Lower lobe of right lung (tissue), 2 donors: ENCODE results near the gene KDM6A. TPM values are rescaled to one million over a fixed set of nuclear protein-coding genes. Genes with fewer than 3 reads are reported as not detected.
"Not testable (repeated sequence)": the region's sequence is repeated elsewhere in the genome, so short reads cannot be mapped to it uniquely, and the experiment has no call there.

Experiments used
- ATAC-seq, 2 donors: fragments of 200-7000 bp; cut with Tn5 transposase; one replicate each; pipeline ENCODE4 v1.9.1; 2020 to 2022; ENCODE audit warnings: mild to moderate bottlenecking in 2 of 2, moderate library complexity in 2 of 2
- DNase-seq: peaks from one replicate; pipeline ENCODE4 v3.0.0-alpha.2; 2020
- H3K27ac ChIP-seq: fragments of 200-600 bp; one replicate; pipeline ENCODE4 v1.8.0; 2022
- H3K27me3 ChIP-seq: fragments of 200-600 bp; one replicate; pipeline ENCODE4 v1.8.0; 2022; ENCODE audit warnings: low read depth
- H3K36me3 ChIP-seq: fragments of 200-600 bp; one replicate; pipeline ENCODE4 v1.8.0; 2022; ENCODE audit warnings: mild to moderate bottlenecking
- H3K4me1 ChIP-seq: fragments of 200-600 bp; one replicate; pipeline ENCODE4 v1.8.0; 2022
- H3K4me3 ChIP-seq: fragments of 200-600 bp; one replicate; pipeline ENCODE4 v1.8.0; 2022; ENCODE audit warnings: mild to moderate bottlenecking
- H3K9me3 ChIP-seq: fragments of 200-600 bp; one replicate; pipeline ENCODE4 v1.8.0; 2022
- intact Hi-C: fragments of 100-400 bp; cut with DNase I; formaldehyde crosslinking; loops from one replicate; pipeline ENCODE4 v1.11.0; 2022
- total RNA-seq: library from RNA; stranded (reverse); fragmentation: NEBNext Ultra II Directional; extraction: Animal tissue kit (Norgen Biotek cat#: 25700); gene quantifications from one replicate; pipeline ENCODE4 v1.2.1, GENCODE V29; 2021
- TF ChIP-seq, protein P1 (sequence below): fragments of 200-600 bp; IDR thresholded peaks from one replicate; pipeline ENCODE4 v1.8.0; 2022; ENCODE audit warnings: antibody characterized with exemption, mild to moderate bottlenecking
- donor health status: DM: no; HTN: yes; CAD: no; lungs with severe emphysema.

The KDM6A gene
- total RNA-seq, 1 donor from 2014 or later: 27.0 TPM

DNA sequence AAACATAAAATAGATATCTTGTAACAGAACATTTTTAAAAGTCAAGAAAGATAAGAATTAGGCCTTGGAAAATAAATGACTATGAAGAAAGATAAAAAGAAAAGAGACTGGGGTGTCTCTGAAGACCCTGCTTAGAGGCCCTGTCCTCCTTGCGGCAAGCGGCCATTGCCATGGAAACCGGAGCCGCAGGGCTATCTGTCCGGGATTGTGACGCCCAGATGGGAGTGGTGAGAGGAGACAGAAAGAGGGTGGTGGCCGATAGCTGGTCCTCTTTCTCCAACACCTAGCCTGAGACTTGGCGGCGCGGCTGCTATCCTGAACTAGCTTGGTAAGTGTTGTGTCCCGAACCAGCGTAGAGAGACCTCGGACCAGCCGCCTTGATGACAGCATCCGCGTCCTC is 29.2 kb upstream of the KDM6A start, which contains the start of gene DUSP21:
Gene DUSP21 (plus strand): TSS at position 269 of the 400 bp plus-strand sequence. CDS start 112 bp downstream, at position 381.
- intact Hi-C loops: no loop called here
- ATAC-seq (no peak), DNase-seq (no peak)
- Histone ChIP-seq H3K27me3 (no peaks in the 10 kb centered on the region), H3K36me3 (no peaks in the 10 kb centered on the region), H3K27ac (no peak within 1 kb of the TSS), H3K9me3 (no peaks in the 10 kb centered on the region), H3K4me3 (no peak within 1 kb of the TSS), H3K4me1 (no peaks in the 10 kb centered on the region)
- TF ChIP-seq, protein P1, sequence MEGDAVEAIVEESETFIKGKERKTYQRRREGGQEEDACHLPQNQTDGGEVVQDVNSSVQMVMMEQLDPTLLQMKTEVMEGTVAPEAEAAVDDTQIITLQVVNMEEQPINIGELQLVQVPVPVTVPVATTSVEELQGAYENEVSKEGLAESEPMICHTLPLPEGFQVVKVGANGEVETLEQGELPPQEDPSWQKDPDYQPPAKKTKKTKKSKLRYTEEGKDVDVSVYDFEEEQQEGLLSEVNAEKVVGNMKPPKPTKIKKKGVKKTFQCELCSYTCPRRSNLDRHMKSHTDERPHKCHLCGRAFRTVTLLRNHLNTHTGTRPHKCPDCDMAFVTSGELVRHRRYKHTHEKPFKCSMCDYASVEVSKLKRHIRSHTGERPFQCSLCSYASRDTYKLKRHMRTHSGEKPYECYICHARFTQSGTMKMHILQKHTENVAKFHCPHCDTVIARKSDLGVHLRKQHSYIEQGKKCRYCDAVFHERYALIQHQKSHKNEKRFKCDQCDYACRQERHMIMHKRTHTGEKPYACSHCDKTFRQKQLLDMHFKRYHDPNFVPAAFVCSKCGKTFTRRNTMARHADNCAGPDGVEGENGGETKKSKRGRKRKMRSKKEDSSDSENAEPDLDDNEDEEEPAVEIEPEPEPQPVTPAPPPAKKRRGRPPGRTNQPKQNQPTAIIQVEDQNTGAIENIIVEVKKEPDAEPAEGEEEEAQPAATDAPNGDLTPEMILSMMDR: no peak

DNA sequence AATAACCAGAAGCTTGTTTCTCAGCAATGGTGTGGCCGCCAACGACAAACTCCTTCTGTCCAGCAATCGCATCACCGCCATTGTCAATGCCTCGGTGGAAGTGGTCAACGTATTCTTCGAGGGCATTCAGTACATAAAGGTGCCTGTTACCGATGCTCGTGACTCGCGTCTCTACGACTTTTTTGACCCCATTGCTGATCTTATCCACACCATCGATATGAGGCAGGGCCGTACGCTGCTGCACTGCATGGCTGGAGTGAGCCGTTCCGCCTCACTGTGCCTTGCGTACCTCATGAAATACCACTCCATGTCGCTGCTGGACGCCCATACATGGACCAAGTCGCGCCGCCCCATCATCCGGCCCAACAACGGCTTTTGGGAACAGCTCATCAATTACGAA is 28.8 kb upstream of the KDM6A start:
- no peak for DNase-seq
- H3K4me3 ChIP-seq: no peak overlapping the region
- no peak for ATAC-seq
- intact Hi-C loops: no loop called here
- TF ChIP-seq, protein P1: no peak
- H3K27ac ChIP-seq: no peak overlapping the region
- H3K27me3 ChIP-seq: no peaks in the 10 kb centered on the region
- no peaks in the 10 kb centered on the region for H3K36me3 ChIP-seq
- H3K4me1 ChIP-seq: no peaks in the 10 kb centered on the region
- H3K9me3 ChIP-seq: no peaks in the 10 kb centered on the region

DNA sequence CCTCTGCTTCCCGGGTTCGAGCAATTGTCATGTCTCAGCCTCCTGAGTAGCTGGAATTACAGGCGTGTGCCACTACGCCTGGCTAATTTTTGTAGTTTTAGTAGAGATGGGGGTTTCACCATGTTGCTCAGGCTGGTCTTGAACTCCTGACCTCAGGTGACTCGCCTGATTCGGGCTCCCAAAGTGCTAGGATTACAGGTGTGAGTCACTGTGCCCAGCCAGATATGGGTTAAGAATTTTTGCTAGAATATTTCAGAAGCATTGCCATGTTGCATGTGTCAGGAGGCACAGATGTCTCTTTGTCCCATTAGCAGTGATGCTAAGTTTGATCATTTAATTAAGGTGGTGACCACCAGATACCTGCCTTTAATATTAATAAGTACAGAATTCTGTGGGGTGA is 22.1 kb upstream of the KDM6A start:
- DNase-seq, H3K27me3 ChIP-seq, H3K9me3 ChIP-seq, H3K27ac ChIP-seq, H3K4me1 ChIP-seq, ATAC-seq, H3K4me3 ChIP-seq, H3K36me3 ChIP-seq, intact Hi-C loops: not testable (repeated sequence)

DNA sequence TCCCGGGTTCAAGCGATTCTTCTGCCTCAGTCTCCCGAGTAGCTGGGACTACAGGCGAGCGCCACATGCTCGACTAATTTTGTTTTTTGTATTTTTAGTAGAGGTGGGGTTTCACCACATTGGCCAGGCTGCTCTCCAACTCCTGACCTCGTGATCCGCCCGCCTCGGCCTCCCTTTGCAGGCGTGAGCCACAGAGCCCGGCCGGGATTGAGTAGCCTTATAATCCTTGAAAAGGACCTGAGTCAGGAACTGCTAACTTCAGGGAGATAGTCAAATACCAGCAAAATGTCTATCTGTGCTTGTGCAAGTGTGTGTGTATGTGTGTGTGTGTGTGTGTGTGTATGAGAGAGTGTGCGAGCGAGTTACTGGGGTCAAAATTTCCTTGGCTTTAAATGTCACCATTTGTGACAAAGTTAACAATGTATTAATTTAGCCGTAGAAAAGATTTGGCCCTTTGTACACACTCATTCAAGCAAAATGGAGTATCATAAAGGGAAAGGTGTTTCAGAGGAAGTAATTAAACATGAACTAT is 1.8 kb upstream of the KDM6A start:
- no peaks in the 10 kb centered on the region for H3K4me1 ChIP-seq
- intact Hi-C loops: no loop called here
- H3K27ac ChIP-seq: no peak overlapping the region

DNA sequence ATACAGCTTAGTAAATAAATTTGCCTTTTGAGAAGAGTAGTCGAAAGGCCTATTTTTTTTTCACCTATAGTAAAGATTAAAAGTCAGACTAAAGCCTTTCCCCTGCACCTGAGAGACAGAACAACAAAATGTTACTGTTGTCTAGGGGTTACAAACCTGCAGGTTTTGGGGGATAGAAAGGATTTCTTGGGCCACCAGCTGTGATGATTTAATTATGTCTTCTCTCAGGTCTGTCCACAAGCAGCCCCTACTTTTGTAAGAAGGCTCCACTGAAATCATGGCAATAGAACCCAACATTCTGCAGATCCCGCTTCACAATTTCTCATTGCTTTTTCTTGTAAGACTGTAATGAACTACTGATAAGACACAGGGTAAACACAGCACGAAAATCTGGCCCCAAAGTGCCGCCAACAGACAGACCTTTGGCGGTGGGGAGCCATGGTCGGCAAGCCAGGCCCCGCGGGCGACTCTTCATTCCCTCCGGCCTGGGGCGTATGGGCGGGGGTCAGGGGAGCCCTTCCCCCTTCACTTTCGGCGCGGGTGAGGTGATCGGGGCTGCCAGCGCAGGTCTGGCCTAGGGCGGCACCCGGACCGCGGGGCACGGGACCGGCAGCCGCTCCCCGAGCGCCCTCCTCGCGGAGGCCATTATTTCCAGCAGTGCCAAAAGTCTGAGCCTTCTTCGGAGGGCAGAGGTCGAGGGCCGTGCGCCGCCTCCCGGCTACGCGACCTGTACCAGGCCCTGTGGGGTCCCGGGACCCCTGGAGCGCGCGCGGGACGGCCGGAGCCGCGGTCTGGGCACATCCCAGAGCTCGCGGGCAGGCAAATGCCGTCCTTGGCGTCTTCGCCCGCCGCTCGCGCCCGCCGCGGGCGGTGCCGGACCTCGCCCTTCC is 812 bp upstream of the KDM6A start:
- Histone ChIP-seq H3K27ac (peak overlapping the region; percentile 96), H3K36me3 (no peaks in the 10 kb centered on the region), H3K27me3 (no peaks in the 10 kb centered on the region), H3K4me3 (peak overlapping the region; percentile 70), H3K9me3 (no peaks in the 10 kb centered on the region), H3K4me1 (no peaks in the 10 kb centered on the region)
- TF ChIP-seq, protein P1: no peak
- no peak for DNase-seq
- peak; percentile 58 to 69 for ATAC-seq
- intact Hi-C loops: no loop called here

More for the DNA sequence above, 1.8 kb upstream of the KDM6A start:
- ATAC-seq: no peak
- TF ChIP-seq, protein P1: no peak
- H3K36me3 ChIP-seq: no peaks in the 10 kb centered on the region
- H3K4me3 ChIP-seq: peak overlapping the region; percentile 70
- H3K27me3 ChIP-seq: no peaks in the 10 kb centered on the region
- no peaks in the 10 kb centered on the region for H3K9me3 ChIP-seq
- DNase-seq: peak; percentile 46
